ENCODE measurements around the gene WAC.

The WAC gene

GRCh38 chr10:28661035-28661434 is 128.1 kb downstream of the WAC start:
- in situ Hi-C loops (cut with MboI; ENCODE audit: low sequenced_read_pairs), result no loop called here

- in situ Hi-C loops (cut with MboI; ENCODE audit: low sequenced_read_pairs), result no loop called here
These were observed 130.9 kb downstream of the WAC start for GRCh38 chr10:28663576-28664368.

DNA sequence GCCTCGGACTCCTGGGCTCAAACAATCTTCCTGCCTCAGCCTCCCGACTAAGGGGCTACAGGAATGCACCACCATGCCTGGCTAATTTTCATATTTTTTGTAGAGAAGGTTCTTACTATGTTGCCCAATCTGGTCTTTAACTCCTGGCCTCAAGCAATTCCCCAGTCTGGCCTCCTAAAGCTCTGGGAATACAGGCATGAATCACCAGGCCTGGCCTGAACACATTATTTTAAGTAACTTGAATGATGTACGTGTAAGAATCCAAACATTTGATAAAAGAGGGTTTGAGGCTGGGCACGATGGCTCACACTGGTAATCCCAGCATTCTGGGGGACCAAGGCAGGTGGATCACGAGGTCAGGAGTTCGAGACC is 131.4 kb downstream of the WAC start:
- in situ Hi-C loops (cut with MboI; ENCODE audit: low sequenced_read_pairs), result no loop called here

DNA sequence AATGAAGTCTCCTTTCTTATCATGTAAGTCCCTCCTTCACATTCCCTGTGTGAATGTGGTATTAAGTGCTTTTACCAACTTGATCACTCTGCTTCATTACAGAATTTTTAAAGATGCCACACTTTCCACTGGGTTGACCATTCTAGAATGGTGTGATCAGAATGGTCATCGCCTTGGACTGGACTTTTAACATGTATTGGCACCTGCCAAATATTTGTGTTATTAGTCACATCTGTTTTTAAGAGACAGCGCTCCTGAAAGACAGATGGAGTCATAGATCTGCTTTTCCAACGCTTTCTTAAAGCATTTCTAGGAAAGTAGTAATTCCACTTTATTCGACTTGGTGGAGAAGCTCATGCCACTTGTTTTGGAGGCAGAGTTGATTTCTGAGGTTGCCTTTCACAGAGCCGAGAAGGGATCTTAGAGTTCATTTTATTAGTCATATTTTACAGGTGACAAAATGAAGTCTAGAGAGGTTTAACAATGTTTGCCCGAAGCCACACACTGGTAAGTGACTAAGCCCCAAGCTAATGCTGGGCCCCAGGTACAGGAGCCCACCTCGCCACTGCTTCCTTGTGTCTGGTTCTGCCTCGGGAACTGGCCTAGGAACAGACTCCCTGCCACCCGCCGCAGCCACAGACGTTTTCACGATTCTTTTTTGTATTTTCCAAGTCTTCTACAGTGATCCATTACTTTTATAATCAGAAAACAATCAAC is 134.0 kb downstream of the WAC start:
- in situ Hi-C loops (cut with MboI; ENCODE audit: low sequenced_read_pairs), result no loop called here

- in situ Hi-C loops (cut with MboI; ENCODE audit: low sequenced_read_pairs), result no loop called here
These were observed 135.7 kb downstream of the WAC start for GRCh38 chr10:28668363-28669226.

- in situ Hi-C loops (cut with MboI; ENCODE audit: low sequenced_read_pairs), result no loop called here
These were observed 136.6 kb downstream of the WAC start for GRCh38 chr10:28669227-28670173.
